GM21619 (cell line): ENCODE data around the gene AQP7.
"Not testable (repeated sequence)": the region's sequence is repeated elsewhere in the genome, so short reads cannot be mapped to it uniquely, and the experiment has no call there.

Source experiments
- ATAC-seq: cut with Tn5 transposase; IDR thresholded peaks from one replicate; pipeline ENCODE4 v1.9.1; 2021; ENCODE audit not compliant: unreplicated experiment

Gene AQP7

DNA sequence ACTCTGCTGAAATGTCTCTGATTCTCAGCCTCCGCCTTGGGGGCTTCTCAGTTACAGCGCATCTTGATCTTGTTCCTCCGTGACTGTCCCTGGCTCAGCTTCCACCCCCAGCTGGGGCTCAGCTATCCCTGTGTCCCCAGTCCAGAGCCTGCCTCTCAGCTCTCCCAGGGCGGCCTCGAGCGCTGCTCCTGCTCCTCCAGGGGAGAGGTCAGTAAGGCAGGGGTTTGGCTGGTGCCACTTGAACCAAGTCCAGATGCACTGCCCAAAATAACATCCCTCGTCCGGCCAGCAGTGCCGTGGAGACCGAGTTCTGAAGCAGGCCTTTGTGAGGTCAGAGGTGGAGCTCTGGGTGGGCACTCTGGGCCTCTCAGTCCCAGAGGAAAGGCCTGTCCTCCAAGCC lies at the start of gene AQP7:
Gene AQP7, minus strand, starts transcription at position 198 of the 400 bp plus-strand sequence. CDS start 1,306 bp downstream, outside the sequence.
- not testable (repeated sequence) for ATAC-seq

DNA sequence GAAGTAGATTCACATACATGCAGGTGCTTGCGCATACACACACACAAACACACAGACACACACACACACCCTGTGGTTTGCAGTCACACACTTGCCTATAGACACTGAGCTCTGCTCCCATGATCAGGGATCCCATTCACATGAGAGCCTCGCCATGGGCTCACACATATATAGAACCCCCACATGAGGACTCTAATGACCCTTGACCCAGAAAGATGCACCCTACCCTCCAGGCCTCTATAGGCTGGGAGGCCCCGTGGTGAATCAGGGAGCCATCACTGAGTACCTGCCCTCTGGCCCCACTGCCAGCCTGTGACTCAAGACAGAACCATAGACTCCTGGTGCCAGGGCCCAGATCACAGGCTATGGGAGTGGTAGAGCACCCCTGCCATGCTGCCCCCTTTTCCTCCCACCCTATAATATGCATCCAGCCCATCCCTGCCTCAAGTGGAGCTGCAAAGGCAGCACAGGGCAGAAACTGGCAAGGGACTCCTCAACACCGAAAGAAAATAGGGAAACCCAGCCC lies 48.3 kb upstream of the AQP7 start:
- no peak for ATAC-seq

DNA sequence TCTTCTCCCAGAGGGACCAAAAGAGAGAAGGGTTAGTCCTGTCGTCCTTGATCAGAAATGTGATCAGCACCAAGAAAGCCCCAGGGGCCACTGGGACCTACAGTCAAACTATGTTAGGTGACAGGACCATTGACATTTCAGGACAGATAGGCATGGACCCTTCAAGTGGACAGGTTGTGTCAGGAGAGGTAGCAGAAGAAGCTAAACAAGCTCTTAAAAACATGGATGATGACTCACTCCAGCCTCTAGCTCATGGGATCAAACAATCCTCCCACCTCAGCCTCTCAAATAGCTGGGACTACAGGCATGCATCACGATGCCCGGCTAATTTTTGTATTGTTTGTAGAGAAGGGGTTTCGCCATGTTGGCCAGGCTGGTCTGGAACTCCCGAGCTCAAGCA lies 47.3 kb upstream of the AQP7 start:
- no peak for ATAC-seq

DNA sequence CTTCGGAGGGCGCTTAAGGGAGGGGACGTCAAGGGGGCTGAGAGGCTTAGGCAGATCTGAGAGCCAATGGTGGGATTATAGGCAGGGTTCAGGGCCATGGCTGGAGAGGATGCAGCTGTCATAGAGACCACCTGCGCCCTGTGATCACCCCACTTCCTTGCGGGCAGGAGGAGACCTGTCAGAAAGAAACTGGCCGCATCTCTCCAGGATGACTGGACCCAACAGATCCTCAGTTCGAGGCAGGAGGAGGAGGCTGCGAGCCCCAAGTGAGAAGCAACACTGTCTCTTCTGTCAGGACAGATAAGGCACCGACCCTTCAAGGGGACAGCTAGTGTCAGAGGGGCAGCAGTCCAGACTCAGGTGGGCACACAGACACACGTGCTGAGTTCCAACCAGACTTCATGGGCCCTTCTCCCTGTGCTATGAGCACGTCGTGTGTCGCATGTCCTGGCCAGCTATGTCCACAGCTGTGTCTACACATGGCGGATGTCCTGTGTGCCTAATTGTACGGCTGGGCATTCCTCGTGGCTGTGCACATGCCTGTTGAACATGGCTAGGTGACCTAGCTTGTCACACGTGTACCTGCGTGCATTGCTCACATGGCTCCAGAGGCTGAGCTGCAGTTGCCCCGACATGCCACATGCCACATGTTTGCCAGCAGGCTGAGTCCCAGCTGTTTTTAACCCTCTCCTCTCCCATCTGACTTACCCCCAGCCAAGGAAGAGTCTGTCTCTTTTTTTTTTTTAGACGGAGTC lies 45.6 kb upstream of the AQP7 start:
- ATAC-seq: no peak

DNA sequence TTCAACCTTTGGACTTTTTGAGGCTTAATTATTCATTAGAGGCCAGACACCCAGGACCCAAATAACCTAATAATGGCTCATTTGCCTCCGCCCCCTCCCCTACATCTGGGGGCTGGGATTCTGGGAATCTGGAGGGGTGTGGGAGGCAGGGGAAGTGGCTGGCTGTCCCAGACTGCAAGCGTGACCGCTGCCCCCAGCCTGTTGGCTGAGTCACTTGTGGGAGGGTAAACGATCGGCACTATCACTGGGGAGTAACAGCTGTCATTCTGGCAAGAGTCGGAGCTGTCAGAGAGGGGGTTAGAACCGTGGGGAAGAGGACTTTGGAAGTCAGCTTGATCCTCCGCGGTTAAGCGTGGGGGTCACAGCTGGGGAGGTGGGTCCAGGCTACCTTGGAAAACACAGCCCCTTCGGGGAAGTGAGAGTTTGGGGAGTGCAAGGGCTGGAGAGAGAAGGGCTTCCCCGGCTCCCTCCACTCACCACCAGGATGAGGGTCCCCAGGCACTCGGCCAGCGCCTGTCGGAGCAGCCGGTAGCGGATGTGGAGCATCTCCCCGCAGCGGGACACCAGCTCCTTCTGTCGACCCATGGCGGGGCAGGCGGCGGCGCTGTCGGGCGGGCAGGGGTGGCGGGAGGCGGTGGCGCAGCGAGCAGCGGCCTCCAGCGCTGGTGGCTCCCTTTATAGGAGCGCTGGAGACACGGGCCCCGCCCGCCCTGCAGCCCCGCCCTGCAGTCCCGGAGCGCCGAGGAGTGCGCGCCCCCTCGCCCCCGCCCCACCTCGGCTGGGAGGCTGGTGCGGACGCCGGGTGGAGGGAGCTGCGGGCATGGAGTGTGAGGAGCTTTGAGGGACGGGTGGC lies 44.8 kb upstream of the AQP7 start, which contains the start of gene AQP3:
Gene AQP3, minus strand, starts transcription at position 648 of the 853 bp plus-strand sequence. Its CDS starts 63 bp downstream, at position 585.
- ATAC-seq: no peak

DNA sequence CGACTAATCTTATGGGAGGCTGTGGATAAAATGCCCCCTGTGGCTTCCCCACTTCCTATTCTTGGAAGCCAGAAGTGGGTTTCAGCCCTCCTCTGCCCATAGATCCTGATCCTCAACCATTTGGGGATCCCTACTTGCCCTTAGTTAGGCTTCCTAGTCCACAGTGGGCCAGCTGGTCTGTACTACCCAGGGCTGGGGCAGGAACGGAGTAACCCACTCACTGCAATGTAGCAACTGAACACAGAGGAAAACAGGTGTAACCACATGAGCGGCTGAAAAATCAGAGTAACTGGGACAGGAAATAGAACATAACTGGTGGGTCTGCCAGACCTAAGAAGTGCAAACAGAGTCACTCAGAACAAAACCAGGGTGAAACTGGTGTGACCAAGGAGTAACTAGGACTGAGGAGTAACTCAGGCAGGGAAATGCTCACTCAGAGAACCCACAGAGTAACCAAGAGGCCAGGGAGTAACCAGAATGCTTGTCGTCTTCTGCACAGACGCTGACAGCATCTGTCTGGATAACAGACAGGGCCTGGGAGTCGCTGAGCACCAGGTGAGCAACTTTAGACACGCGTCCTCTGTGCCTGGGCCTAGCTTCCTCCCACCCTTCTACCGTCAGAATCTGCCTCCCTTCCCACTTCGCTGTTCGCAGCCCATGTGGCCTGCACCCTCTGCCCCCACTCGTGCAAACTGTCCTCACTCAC lies 44.0 kb upstream of the AQP7 start:
- peak; percentile 91 for ATAC-seq

DNA sequence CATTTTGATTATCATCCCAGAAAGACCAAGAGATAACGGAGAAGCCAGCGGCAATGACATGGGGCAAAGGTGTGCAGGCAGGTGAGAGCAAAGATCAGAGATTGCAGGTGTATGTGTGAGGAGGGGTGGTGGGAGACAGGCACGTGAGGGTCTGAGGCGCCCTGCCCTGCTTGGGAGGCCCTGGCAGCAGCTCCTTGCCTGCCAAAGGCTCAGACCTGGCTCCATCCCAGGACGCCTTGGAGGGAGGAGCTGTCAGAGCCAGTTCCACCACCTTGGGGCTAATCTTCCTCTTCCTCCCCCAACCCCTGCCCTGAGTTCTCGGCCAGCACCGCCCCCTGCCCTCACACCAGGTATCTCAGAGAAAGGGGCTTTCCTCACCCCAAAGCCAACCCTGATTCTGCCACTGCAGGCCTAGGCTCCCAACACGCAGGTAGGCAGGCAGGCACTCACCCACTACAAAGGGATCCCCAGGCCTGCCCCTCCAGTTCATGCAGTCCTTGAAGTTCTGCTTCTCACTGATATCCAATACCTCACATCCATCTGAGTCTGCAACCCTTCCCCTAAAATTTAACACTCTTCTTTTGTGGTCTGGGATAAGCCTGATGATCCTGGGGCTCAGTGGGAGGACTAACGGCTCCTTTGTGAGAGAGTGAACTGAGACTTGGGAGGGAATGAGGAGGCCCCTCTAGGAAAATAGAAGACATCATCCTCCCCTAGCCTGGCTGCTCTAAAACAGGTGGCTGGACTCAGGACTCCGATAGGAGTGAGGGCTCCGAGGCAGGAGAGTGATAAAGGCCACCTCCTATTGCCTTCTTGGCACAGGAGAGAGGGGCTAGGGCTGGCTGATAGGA lies 43.2 kb upstream of the AQP7 start:
- ATAC-seq: no peak

DNA sequence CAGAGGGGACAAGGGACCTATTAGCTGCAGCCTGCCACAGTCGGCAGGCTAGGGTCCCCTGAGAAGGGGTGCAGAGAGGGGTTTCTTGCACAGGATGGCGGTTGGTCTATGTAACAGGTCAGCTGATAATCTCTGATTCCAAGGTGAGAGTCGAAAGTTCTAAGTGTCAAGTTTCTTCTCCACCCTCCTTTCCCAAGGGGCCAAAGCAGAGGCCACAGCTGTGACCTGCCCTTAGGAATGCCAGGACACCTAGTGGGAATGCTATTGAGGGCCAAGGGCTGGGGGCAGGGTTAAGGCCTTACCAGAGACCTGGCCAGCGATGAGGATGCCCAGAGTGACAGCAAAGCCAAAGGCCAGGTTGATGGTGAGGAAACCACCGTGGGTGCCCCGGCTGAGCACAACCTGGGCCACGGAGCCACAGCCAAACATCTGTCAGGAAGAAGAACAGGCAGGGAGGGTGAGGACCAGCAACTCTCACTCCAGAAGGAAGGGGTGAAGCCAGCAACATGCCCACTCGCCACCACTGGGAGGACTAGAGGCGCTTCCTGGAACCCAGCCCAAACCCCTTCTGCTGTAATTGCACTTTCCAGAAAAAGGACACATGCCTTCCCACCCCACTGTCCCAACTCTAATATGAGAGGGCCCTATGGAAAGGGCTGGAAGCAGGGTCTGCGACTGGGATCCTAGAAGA lies 41.2 kb upstream of the AQP7 start:
- ATAC-seq: no peak

DNA sequence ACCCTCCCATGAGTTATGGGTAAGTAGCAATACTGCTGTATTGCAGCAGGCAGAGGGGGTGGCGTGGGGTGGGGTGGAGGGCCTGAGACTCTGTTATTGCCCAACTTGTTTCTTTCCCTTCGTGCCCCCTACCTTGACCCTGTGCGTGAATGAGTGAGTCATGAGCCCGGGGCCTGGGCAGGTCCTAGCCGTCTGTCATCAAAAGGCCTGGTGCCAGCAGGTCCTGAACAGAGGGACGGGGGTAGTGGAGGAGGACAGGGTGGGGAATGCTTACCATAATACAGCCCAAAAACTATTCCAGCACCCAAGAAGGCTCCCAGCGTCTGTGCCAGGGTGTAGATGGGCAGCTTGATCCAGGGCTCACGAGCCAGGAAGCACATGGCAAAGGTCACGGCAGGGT lies 40.7 kb upstream of the AQP7 start:
- no peak for ATAC-seq

DNA sequence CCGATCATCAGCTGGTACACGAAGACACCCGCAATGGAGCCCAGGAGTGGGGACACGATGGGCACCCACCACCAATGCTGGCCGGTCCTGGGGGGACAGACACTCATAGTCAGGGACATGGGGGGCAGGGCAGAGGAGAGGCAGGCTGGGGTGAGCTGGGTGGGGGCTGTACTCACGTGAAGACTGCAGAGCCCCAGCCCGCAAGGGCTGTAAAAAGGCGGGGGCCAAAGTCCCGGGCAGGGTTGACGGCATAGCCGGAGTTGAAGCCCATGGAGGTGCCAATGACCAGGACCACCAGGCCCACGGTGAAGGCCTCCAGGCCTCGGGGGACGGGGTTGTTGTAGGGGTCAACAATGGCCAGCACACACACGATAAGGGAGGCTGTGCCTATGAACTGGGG lies 39.8 kb upstream of the AQP7 start:
- ATAC-seq: no peak

DNA sequence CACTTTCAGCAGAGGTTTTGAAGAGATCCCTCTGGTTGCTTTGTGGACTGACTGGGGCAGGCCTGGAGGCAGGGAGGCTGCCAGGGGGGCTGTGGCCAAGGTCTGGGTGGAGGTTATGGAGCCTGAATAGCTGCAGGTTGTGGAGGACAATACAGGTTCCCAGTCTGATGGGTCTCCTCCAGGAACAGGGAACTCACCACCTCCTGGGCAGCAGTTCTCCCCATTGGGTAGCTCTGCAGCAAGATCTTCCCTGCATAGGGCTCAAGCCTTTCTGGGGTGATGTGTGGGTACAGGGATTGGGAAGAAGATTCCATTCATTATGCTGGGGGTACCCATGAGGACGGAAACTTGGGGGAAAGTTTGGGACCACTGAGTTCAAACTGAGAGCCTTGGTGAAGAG lies 38.2 kb upstream of the AQP7 start:
- ATAC-seq: no peak

DNA sequence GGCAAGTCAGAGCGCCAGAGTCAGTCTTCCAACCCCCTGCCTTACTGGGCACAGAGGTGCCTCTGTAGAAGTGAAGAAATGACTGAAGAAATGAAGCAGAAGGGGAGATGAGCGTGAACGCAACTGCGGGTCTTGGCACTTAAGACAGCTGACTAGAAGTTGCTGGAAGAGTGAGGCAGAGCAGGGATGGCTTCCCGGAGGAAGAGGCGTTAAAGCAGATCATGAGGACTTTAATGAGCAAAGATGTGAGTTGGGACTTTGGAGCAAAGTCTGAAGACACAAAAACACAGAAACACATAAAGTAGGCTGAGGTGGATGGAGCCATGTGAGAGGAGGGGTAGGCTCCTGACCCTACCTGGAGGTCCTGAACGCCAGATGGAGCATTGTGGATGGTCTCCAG lies 37.8 kb upstream of the AQP7 start:
- no peak for ATAC-seq

DNA sequence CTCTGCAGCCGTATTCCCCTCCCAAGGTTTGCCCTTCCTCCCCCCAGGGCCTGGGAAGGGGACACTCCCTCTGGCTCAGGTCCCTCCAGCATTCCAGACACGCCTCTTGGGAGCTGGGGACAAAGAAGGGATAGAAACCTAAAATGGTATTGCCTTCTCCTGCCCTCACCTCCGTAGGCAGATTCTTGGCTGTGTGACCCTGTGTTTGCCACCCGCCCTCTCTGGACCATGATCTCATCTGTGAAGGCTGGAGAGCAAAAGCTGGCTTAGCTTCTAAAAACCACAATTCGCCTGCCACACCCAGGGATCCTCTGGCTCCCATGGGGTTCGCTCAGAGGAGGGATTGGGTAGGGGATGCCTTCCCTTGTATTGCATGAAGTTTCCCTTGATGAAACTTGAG lies 37.4 kb upstream of the AQP7 start:
- no peak for ATAC-seq

DNA sequence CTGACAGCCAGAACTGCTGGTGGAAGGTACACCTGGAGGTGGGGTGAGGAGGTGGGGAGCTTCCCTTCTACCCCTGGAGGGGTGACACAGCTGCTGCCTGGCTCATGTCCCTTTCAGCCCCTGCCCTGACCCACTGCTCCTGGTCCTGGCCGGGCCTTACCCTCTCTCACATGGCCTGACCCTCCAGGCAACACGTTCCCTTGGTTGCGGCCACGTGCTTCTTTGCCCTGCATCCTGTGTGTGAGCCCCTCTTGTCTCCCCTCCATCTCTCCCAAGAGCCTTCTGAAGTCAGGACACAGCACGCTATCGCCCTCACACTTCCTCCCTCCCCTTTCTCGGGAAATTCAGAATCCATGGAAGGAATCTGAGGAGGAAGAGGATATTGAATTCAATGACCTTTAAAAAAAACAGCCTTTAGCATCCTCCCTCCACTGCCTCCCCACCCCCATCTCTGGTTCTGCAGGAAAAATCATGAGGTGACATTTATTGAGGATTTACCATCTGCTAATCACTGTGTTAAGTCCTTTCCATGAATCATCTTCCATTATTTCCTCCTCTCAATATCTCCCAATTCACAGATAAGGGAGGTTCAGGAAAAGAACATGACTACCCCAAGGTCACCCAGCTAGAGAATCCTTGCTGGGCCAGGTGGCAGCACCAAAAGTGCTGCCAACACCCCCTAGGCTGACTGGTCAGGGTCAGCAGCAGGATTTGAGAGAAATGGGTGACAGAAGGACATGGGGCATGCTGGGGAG lies 36.7 kb upstream of the AQP7 start:
- no peak for ATAC-seq

DNA sequence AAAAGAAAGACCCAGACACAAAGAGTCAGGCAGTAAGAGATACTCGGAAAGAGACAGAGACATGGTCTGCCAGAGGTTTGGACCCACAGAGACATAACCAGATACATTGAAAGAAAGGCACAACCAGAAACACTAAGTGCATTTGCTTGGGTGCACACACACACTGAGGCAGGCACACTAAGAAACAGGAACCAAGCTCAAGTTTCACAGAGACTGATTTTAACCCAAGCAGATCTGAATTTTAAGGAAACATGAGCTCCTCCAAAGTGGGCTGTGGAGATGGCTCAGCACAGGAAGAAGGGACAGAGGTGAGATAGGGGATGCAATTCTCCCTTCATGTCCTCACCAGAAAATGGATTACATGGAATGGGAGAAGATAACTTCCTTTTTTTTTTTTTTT lies 35.5 kb upstream of the AQP7 start:
- no peak for ATAC-seq

DNA sequence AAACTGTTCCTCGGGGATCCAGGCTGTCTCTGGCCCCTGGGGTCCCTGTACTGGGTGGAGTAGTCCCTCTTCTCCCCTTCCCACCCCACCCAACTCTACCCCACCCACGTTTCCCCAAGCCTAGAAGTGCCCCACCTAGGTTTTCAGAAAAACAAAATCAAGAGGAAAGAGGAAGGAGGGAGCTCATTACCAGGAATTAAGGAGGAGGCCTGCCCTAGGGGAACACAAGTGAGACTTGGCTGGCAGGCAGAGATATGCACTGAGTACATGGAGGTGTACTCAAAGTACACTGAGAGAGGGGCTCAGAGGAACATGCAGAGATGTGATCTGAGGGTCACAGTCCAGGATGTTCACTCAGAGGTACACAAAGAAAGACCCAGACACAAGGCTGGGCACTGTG lies 34.8 kb upstream of the AQP7 start:
- ATAC-seq: no peak

DNA sequence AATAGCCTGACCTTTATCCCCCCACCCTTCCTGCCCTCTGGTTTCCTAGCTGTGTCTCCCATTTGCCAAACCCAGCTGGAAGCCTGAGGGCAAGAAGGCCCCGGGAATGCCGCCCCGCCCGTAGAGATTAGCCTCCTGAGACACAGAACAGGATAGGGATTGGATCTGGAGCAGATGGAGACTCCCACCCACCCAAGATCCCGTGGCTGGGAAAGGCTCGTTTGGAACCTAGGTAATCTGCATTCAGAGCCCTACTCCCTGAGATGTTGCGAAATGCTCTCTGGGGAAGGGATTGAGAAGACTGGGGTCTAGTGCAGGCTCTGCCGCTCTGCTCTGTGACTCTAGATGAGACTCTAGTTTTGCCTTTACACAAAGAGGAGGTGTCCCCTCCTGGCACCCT lies 34.1 kb upstream of the AQP7 start:
- no peak for ATAC-seq

DNA sequence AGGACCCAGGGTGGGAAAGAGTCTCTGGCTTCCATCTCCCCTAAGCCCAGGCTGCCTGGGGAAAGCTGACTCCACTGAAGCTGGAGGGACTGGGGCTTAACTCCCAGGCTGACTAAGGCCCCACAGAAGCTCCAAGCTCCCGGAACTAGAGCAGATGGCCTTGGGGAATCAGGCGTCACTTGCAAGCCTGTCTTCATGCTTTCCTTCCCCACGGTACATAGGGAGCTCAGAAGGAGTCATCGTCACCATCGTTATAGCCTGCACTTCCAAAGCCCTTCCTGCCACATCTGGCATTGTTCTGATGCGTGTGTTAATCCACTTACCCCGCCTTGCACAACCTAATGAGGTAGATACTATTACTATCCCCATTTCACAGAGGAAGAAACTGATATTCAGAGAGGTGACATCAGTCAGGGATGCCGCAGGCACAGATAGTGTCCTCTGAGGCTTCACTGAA lies 33.5 kb upstream of the AQP7 start:
- ATAC-seq: no peak
